Spleen (tissue), 11 donors: ENCODE data around the gene CFL1. TPM values are rescaled to one million over a fixed set of nuclear protein-coding genes. Genes with fewer than 3 reads are reported as not detected.
A peak's percentile ranks its signal among the peaks of the same experiment; 100 is the strongest.

Experiments used
- DNase-seq: peaks from one replicate; pipeline ENCODE4 v3.0.0-alpha.2; 2020
- H3K27ac ChIP-seq, 8 donors: fragments of 200-600 bp; sonication (generic) in 7 of 8; 1 replicate in 4 of 8; 2 replicates in 4 of 8; pipeline versions ENCODE4 v1.5.0 to v1.8.0; 2016 to 2021; ENCODE audit warnings: inconsistent platforms in 4 of 8, mild to moderate bottlenecking in 4 of 8, moderate library complexity in 1 of 8
- H3K27me3 ChIP-seq, 7 donors: fragments of 200-600 bp; sonication (generic) in 6 of 7; replicated peaks in 1 of 7; 1 replicate in 4 of 7; 2 replicates in 3 of 7; pipeline versions ENCODE4 v1.5.0 to v1.8.0; 2016 to 2021; ENCODE audit warnings: inconsistent platforms in 3 of 7, mild to moderate bottlenecking in 1 of 7
- H3K36me3 ChIP-seq, 6 donors: fragments of 200-600 bp; sonication (generic) in 5 of 6; 1 replicate in 4 of 6; 2 replicates in 2 of 6; pipeline versions ENCODE4 v1.5.0 to v1.8.0; 2016 to 2021; ENCODE audit warnings: inconsistent platforms in 2 of 6
- H3K4me1 ChIP-seq, 6 donors: fragments of 200-600 bp; sonication (generic) in 5 of 6; 1 replicate in 3 of 6; 2 replicates in 3 of 6; pipeline versions ENCODE4 v1.5.0 to v1.8.0; 2016 to 2021; ENCODE audit warnings: inconsistent platforms in 3 of 6
- H3K4me3 ChIP-seq, 8 donors: fragments of 200-600 bp; sonication (generic) in 7 of 8; 1 replicate in 4 of 8; 2 replicates in 4 of 8; pipeline versions ENCODE4 v1.5.0 to v1.8.0; 2016 to 2021; ENCODE audit warnings: inconsistent platforms in 4 of 8, mild to moderate bottlenecking in 4 of 8, moderate library complexity in 2 of 8
- H3K9me3 ChIP-seq, 8 donors: fragments of 200-600 bp; sonication (generic) in 7 of 8; 1 replicate in 4 of 8; 2 replicates in 4 of 8; pipeline versions ENCODE4 v1.5.0 to v1.8.0; 2016 to 2021; ENCODE audit warnings: inconsistent platforms in 4 of 8
- CTCF ChIP-seq, 11 experiments: fragments of 200-600 bp in 7 of 11; fragments of 450-650 bp in 4 of 11; sonication (generic) in 4 of 11; IDR thresholded peaks in 8 of 11; conservative IDR thresholded peaks in 3 of 11; 1 replicate in 7 of 11; 2 replicates in 4 of 11; pipeline versions ENCODE4 v1.4.0 to v1.8.0; 2016 to 2021; ENCODE audit warnings: antibody characterized with exemption in 11 of 11, inconsistent platforms in 4 of 11, mild to moderate bottlenecking in 1 of 11
- POLR2A ChIP-seq, 3 donors: fragments of 450-650 bp; IDR thresholded peaks; one replicate each; pipeline ENCODE4 v1.5.1; 2017; ENCODE audit warnings: antibody characterized with exemption in 3 of 3, mild to moderate bottlenecking in 1 of 3
- POLR2AphosphoS5 ChIP-seq, 3 donors: sonication (generic); formaldehyde crosslinking; IDR thresholded peaks; one replicate each; pipeline ENCODE4 v1.5.1; 2017; ENCODE audit warnings: antibody characterized with exemption in 3 of 3
- WGBS, 5 donors: extraction: QIAGEN DNeasy Blood & Tissue Kit in 3 of 5; methylation state at CpG; one replicate each; pipeline versions ENCODE4 v1.1.5 to v1.1.7; 2013 to 2018; 5-methylcytosine and 5-hydroxymethylcytosine counted together
- intact Hi-C: fragments of 100-400 bp; cut with DNase I; formaldehyde crosslinking; loops from one replicate; pipeline ENCODE4 v1.15.0; 2023; ENCODE audit warnings: low total_unique reads
- polyA plus RNA-seq, 3 donors: library from polyadenylated mRNA; stranded (reverse); fragments of 200-250 nt; gene quantifications; one replicate each; pipeline ENCODE4 v1.2.1, GENCODE V29; 2013
- total RNA-seq, 7 donors: library from RNA; depleted of rRNA in 3 of 7; stranded (reverse); fragments of >200 nt in 3 of 7; fragmentation: NEBNext Ultra II Directional in 4 of 7; extraction: Animal tissue kit (Norgen Biotek cat#: 25700) in 4 of 7; gene quantifications; one replicate each; pipeline versions ENCODE4 v1.1.0 to v1.2.1, GENCODE V29; 2016 to 2021
- donor health status: healthy with polysubstance abuse.
- donor health status: DM: no; HTN: no; CAD: no; lungs with moderate emphysema.
- donor health status: DM: no; HTN: no; CAD: no.
- donor health status: Bipolar disorder and iron deficiency.
- donor health status: healthy.
- donor health status: DM: no; HTN: no; CAD: no.
- donor health status: DM: yes; HTN: yes; CAD: no.

CFL1 gene
- total and polyA plus RNA-seq, 10 donors: 562 to 1,219 (median 865) TPM

DNA sequence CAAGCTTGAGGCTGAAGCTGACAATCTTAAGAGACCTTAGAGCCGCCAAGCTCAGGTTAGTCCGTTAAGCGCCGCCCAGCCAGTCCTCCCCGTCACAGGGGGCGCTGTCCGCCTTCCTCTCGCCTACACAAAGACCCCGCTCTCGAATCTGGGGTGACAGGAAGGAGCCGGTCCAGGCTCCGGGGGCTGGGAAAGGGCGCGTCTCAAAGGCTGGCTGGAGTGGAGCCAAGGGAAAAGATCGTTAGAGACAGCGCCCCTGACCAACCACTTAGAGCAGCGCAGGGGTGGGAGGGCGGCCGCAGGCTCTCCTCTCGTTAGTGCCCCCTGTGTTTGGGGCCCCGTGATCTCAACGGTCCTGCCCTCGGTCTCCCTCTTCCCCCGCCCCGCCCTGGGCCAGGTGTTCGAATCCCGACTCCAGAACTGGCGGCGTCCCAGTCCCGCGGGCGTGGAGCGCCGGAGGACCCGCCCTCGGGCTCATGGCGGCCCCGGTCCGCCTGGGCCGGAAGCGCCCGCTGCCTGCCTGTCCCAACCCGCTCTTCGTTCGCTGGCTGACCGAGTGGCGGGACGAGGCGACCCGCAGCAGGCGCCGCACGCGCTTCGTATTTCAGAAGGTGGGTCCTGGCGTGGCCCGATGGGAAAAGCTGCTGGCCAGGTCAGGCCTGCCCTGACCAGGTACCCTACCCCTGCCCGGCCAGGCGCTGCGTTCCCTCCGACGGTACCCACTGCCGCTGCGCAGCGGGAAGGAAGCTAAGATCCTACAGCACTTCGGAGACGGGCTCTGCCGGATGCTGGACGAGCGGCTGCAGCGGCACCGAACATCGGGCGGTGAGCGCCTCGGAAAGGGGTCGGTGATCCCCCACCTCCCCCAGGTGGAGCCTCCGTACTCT is 2.5 kb upstream of the CFL1 start, which contains the start of gene MUS81:
Gene MUS81, plus strand, starts transcription at position 156 of the 887 bp plus-strand sequence. Its CDS starts 321 bp downstream, at position 477.
- peaks cover 26 to 70% (median 58%) of the 10 kb centered on the region in 6 donors for H3K4me1 ChIP-seq
- TF ChIP-seq POLR2A (IDR thresholded peaks at IDR 0.05) (peak in 2 of 3 donors; percentile 42 to 55), CTCF (IDR thresholded peaks at IDR 0.05 in 8 of 11, conservative IDR thresholded peaks at IDR 0.05 in 3 of 11) (peak; percentile 85 to 96 (median 94)), POLR2AphosphoS5 (IDR thresholded peaks at IDR 0.05) (peak; percentile 91 to 95 (median 92))
- intact Hi-C loops: no loop called here
- H3K36me3 ChIP-seq: peaks cover 5 to 52% (median 46%) of the 10 kb centered on the region in 6 donors
- WGBS, 5 donors: 0 to 1% (median 0%) methylated on average over 33 to 78 of the region's 78 CpGs
- H3K27ac ChIP-seq: peak within 1 kb of the TSS; percentile 93 to 99 (median 97)
- no peaks in the 10 kb centered on the region for H3K27me3 ChIP-seq
- peak; percentile 99 for DNase-seq
- no peaks in the 10 kb centered on the region for H3K9me3 ChIP-seq
- peak within 1 kb of the TSS; percentile 86 to 100 (median 99) for H3K4me3 ChIP-seq

- Histone ChIP-seq H3K4me1 (peaks cover 33 to 77% (median 65%) of the 10 kb centered on the region in 6 donors), H3K27ac (peak overlapping the region; percentile 93 to 99 (median 97)), H3K27me3 (no peaks in the 10 kb centered on the region), H3K9me3 (no peaks in the 10 kb centered on the region), H3K36me3 (peaks cover 8 to 52% (median 46%) of the 10 kb centered on the region in 6 donors), H3K4me3 (peak overlapping the region; percentile 86 to 100 (median 99))
- peak; percentile 90 for DNase-seq
- no peak for TF ChIP-seq POLR2AphosphoS5 (IDR thresholded peaks at IDR 0.05)
- intact Hi-C loops: no loop called here
- WGBS, 5 donors: 0 to 1% (median 0%) methylated on average over 16 of the region's 16 CpGs
These were observed 1.9 kb upstream of the CFL1 start for GRCh38 chr11:65859812-65860277.

DNA sequence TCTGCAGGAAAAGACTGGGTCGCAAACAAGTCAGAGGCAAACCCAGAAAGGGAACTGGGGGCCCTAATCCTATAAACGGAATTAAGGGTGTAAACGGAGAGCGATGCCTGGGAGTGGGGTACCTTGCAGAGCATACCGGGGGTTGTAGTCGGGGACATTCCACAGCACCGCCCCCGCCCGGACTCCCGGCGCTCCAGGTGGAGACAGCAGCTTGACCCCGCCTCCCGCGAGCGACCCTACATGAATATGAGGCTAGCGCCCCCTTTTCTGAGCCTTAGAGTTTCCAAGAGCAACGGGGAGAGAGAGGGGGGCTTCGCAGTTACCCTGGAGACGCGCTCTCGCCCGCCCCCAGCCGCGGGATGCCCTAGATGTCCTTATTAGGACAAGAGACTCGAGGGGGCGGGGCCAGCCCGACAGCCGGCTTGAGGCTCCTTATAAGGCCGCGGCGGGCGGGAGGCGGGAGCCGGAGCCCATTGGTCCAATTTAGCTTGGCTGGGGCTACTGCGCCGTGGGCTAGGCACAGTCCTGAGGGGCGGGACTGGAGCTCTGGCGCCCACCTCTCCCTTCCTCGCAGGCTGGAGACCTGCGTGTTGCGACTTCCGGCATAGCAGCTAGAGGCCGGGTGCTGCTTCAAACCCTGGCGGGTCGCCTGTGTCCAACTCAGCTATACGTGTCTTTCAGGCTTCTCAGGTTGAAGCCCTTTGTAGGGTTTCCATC is 1.3 kb upstream of the CFL1 start:
- peak; percentile 100 for DNase-seq
- Histone ChIP-seq H3K4me1 (peaks cover 38 to 82% (median 70%) of the 10 kb centered on the region in 6 donors), H3K36me3 (peaks cover 8 to 52% (median 46%) of the 10 kb centered on the region in 6 donors), H3K27ac (peak overlapping the region; percentile 93 to 99 (median 97)), H3K27me3 (no peaks in the 10 kb centered on the region), H3K4me3 (peak overlapping the region; percentile 86 to 100 (median 99)), H3K9me3 (no peaks in the 10 kb centered on the region)
- TF ChIP-seq POLR2AphosphoS5 (IDR thresholded peaks at IDR 0.05) (peak; percentile 96 to 98 (median 98)), CTCF (IDR thresholded peaks at IDR 0.05 in 8 of 11, conservative IDR thresholded peaks at IDR 0.05 in 3 of 11) (peak in 4 of 11 experiments; percentile 8 to 41 (median 30)), POLR2A (IDR thresholded peaks at IDR 0.05) (peak in 2 of 3 donors; percentile 48 to 91)
- intact Hi-C loops: no loop called here
- WGBS, 5 donors: 0 to 1% (median 0%) methylated on average over 14 to 46 of the region's 46 CpGs

DNA sequence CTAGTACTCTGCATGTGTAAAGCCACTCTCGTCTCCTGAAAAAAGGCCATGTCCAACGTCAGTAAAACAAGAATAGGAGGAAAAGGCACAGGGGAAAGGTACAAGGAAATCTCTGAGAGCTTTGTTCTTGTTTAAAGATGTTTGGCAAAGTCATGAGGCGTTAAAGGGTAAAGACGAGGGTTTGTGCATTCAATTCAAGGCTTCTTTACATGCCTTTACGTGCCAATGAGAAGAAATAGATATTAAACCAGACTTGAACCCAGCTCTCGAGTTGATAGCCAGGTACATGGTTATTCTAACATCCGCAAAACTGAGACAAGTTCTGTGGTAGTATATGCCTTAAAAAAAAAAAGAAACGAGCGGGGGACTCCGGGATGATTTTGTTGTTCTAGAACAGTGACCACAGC is 704 bp upstream of the CFL1 start:
- WGBS, 5 donors: 0 to 1% (median 1%) methylated on average over 10 of the region's 10 CpGs
- Histone ChIP-seq H3K27ac (peak overlapping the region; percentile 93 to 99 (median 97)), H3K4me3 (peak overlapping the region; percentile 76 to 100 (median 99)), H3K27me3 (no peaks in the 10 kb centered on the region), H3K4me1 (peaks cover 40 to 82% (median 72%) of the 10 kb centered on the region in 6 donors), H3K9me3 (no peaks in the 10 kb centered on the region), H3K36me3 (peaks cover 8 to 52% (median 46%) of the 10 kb centered on the region in 6 donors)
- no peak for DNase-seq
- intact Hi-C loops: no loop called here
- TF ChIP-seq CTCF (IDR thresholded peaks at IDR 0.05 in 8 of 11, conservative IDR thresholded peaks at IDR 0.05 in 3 of 11) (no peak), POLR2AphosphoS5 (IDR thresholded peaks at IDR 0.05) (no peak), POLR2A (IDR thresholded peaks at IDR 0.05) (no peak)
